Measurements from ENCODE around the gene IPPK.
A peak's percentile ranks its signal among the peaks of the same experiment; 100 is the strongest.

The IPPK gene

GRCh38 chr9:92665836-92666235, 4.1 kb downstream of the IPPK start:
- in situ Hi-C loops (cut with HindIII; ENCODE audit: low sequenced_read_pairs), result no loop called here
- DNase-seq (ENCODE audit: low read depth, low spot score), result no peak
- no peak overlapping the region for H3K4me3 ChIP-seq (ENCODE audit: low read depth, low read length)
- TF ChIP-seq CTCF (IDR thresholded peaks at IDR 0.05; ENCODE audit: low read depth, low read length), result no peak

- peak; percentile 10 for DNase-seq (ENCODE audit: low read depth, low spot score)
- no peak for TF ChIP-seq CTCF (IDR thresholded peaks at IDR 0.05; ENCODE audit: low read depth, low read length)
- no peak overlapping the region for H3K4me3 ChIP-seq (ENCODE audit: low read depth, low read length)
- in situ Hi-C loops (cut with HindIII; ENCODE audit: low sequenced_read_pairs), result no loop called here
Measured at GRCh38 chr9:92664394-92665152, 5.4 kb downstream of the IPPK start.

GRCh38 chr9:92663951-92664350, 6.0 kb downstream of the IPPK start:
- in situ Hi-C loops (cut with HindIII; ENCODE audit: low sequenced_read_pairs), result no loop called here
- no peak for TF ChIP-seq CTCF (IDR thresholded peaks at IDR 0.05; ENCODE audit: low read depth, low read length)
- no peak overlapping the region for H3K4me3 ChIP-seq (ENCODE audit: low read depth, low read length)
- DNase-seq (ENCODE audit: low read depth, low spot score), result no peak

- no peak for TF ChIP-seq CTCF (IDR thresholded peaks at IDR 0.05; ENCODE audit: low read depth, low read length)
- DNase-seq (ENCODE audit: low read depth, low spot score), result no peak
- in situ Hi-C loops (cut with HindIII; ENCODE audit: low sequenced_read_pairs), result no loop called here
- no peak overlapping the region for H3K4me3 ChIP-seq (ENCODE audit: low read depth, low read length)
Measured at GRCh38 chr9:92663126-92663525, 6.8 kb downstream of the IPPK start.

GRCh38 chr9:92661743-92662142, 8.2 kb downstream of the IPPK start:
- TF ChIP-seq CTCF (IDR thresholded peaks at IDR 0.05; ENCODE audit: low read depth, low read length), result no peak
- no peak overlapping the region for H3K4me3 ChIP-seq (ENCODE audit: low read depth, low read length)
- in situ Hi-C loops (cut with HindIII; ENCODE audit: low sequenced_read_pairs), result no loop called here
- no peak for DNase-seq (ENCODE audit: low read depth, low spot score)

- in situ Hi-C loops (cut with HindIII; ENCODE audit: low sequenced_read_pairs), result no loop called here
- TF ChIP-seq CTCF (IDR thresholded peaks at IDR 0.05; ENCODE audit: low read depth, low read length), result no peak
- no peak for DNase-seq (ENCODE audit: low read depth, low spot score)
- no peak overlapping the region for H3K4me3 ChIP-seq (ENCODE audit: low read depth, low read length)
Measured at GRCh38 chr9:92661127-92661526, 8.8 kb downstream of the IPPK start.
